HFFc6 (cell line): ENCODE results near the gene STK32B. TPM values are rescaled to one million over a fixed set of nuclear protein-coding genes. Genes with fewer than 3 reads are reported as not detected.

Source experiments
- DNase-seq: peaks from one replicate; pipeline ENCODE4 v3.0.0-alpha.2; 2018
- H3K27ac Mint-ChIP-seq: 2 replicates; pipeline ENCODE4 v1.8.0; 2020; ENCODE audit warnings: mild to moderate bottlenecking, mixed read lengths
- H3K27me3 Mint-ChIP-seq: 2 replicates; pipeline ENCODE4 v1.8.0; 2021; ENCODE audit warnings: mild to moderate bottlenecking, moderate library complexity, mixed read lengths; ENCODE audit not compliant: insufficient read depth
- H3K36me3 Mint-ChIP-seq: 2 replicates; pipeline ENCODE4 v1.8.0; 2021; ENCODE audit warnings: low read depth, mixed read lengths
- H3K4me1 Mint-ChIP-seq: 2 replicates; pipeline ENCODE4 v1.8.0; 2020; ENCODE audit warnings: low read depth, mixed read lengths
- H3K4me3 Mint-ChIP-seq: 2 replicates; pipeline ENCODE4 v1.8.0; 2020; ENCODE audit warnings: mild to moderate bottlenecking, moderate library complexity, mixed read lengths
- H3K9me3 Mint-ChIP-seq: 2 replicates; pipeline ENCODE4 v1.8.0; 2020; ENCODE audit warnings: mild to moderate bottlenecking, mixed read lengths
- total RNA-seq, 6 experiments: library from RNA; stranded (reverse); fragmentation: NEBNext Ultra II Directional; extraction: Animal tissue kit (Norgen Biotek cat#: 25700); gene quantifications; 2 replicates in 1 of 6; 3 replicates in 5 of 6; pipeline ENCODE4 v1.2.3, GENCODE V29; 2021
- TF ChIP-seq, protein P1 (sequence below): fragments of 200-600 bp; sonication (generic); IDR thresholded peaks from 2 replicates; pipeline ENCODE4 v1.5.0; 2021; ENCODE audit warnings: antibody characterized with exemption, mild to moderate bottlenecking

The STK32B gene
- total RNA-seq, 6 experiments from 2014 or later, result 0.14 to 0.33 (median 0.18) TPM; not detected in 1

- no peak overlapping the region for H3K4me3 Mint-ChIP-seq
- peaks cover 4% of the 10 kb centered on the region; the same call in 1 of the 2 replicates for H3K4me1 Mint-ChIP-seq
- TF ChIP-seq, protein P1, sequence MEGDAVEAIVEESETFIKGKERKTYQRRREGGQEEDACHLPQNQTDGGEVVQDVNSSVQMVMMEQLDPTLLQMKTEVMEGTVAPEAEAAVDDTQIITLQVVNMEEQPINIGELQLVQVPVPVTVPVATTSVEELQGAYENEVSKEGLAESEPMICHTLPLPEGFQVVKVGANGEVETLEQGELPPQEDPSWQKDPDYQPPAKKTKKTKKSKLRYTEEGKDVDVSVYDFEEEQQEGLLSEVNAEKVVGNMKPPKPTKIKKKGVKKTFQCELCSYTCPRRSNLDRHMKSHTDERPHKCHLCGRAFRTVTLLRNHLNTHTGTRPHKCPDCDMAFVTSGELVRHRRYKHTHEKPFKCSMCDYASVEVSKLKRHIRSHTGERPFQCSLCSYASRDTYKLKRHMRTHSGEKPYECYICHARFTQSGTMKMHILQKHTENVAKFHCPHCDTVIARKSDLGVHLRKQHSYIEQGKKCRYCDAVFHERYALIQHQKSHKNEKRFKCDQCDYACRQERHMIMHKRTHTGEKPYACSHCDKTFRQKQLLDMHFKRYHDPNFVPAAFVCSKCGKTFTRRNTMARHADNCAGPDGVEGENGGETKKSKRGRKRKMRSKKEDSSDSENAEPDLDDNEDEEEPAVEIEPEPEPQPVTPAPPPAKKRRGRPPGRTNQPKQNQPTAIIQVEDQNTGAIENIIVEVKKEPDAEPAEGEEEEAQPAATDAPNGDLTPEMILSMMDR, result no peak
- no peak overlapping the region for H3K27ac Mint-ChIP-seq
- H3K9me3 Mint-ChIP-seq, result peaks cover 6% of the 10 kb centered on the region
- no peak for DNase-seq
- no peaks in the 10 kb centered on the region; the same call in 1 of the 2 replicates for H3K27me3 Mint-ChIP-seq
- H3K36me3 Mint-ChIP-seq, result peaks cover 11% of the 10 kb centered on the region
These were observed 494.0 kb downstream of the STK32B start for GRCh38 chr4:5545271-5545670.

GRCh38 chr4:5547651-5548249 is 496.5 kb downstream of the STK32B start:
- no peak for DNase-seq

More at GRCh38 chr4:5547651-5548249, 496.5 kb downstream of the STK32B start:
- H3K9me3 Mint-ChIP-seq, result peaks cover 12% of the 10 kb centered on the region
- peaks cover 33% of the 10 kb centered on the region for H3K36me3 Mint-ChIP-seq
- H3K27ac Mint-ChIP-seq, result no peak overlapping the region
- TF ChIP-seq, protein P1, result no peak
- no peak overlapping the region for H3K4me3 Mint-ChIP-seq
- no peaks in the 10 kb centered on the region; the same call in 1 of the 2 replicates for H3K27me3 Mint-ChIP-seq
- H3K4me1 Mint-ChIP-seq, result peaks cover 4% of the 10 kb centered on the region; the same call in 1 of the 2 replicates

Other genes starting within 250 kb of the STK32B start
- gene MSX1, start 191.8 kb upstream of the STK32B start, total RNA-seq, result 1 to 10 TPM; 5.5 to 8.6 (median 7.2) TPM
- not detected for gene CYTL1, start 32.0 kb upstream of the STK32B start, total RNA-seq